ENCODE measurements around the gene OR11L1.

Gene OR11L1

GRCh38 chr1:247841796-247842195 is at the start of gene OR11L1:
OR11L1 (minus strand) TSS chr1:247841896; CDS start chr1:247841896, 0 bp downstream.
- no peak for DNase-seq

GRCh38 chr1:247884797-247885413 is 43.2 kb upstream of the OR11L1 start:
- DNase-seq, result no peak

GRCh38 chr1:247883346-247883745 is 41.6 kb upstream of the OR11L1 start:
- DNase-seq, result no peak

- no peak for DNase-seq
These were observed 23.7 kb upstream of the OR11L1 start for GRCh38 chr1:247865416-247865815.

GRCh38 chr1:247864644-247865043 is 22.9 kb upstream of the OR11L1 start:
- no peak for DNase-seq

GRCh38 chr1:247862756-247863155 is 21.1 kb upstream of the OR11L1 start:
- DNase-seq, result no peak

- no peak for DNase-seq
These were observed 16.4 kb upstream of the OR11L1 start for GRCh38 chr1:247857985-247858619.

- DNase-seq, result peak; percentile 42 to 62
These were observed 15.6 kb upstream of the OR11L1 start, which contains the start of gene TRIM58 for GRCh38 chr1:247857069-247857984. TRIM58 (plus strand) TSS chr1:247857187; CDS start chr1:247857247, 60 bp downstream.

GRCh38 chr1:247855911-247856310 is 14.2 kb upstream of the OR11L1 start:
- no peak for DNase-seq

GRCh38 chr1:247854899-247855545 is 13.3 kb upstream of the OR11L1 start:
- no peak for DNase-seq

GRCh38 chr1:247849616-247850015 is 7.9 kb upstream of the OR11L1 start:
- DNase-seq, result no peak

GRCh38 chr1:247848346-247848745 is 6.7 kb upstream of the OR11L1 start:
- no peak for DNase-seq

GRCh38 chr1:247845693-247846017 is 4.0 kb upstream of the OR11L1 start:
- no peak for DNase-seq

- DNase-seq, result no peak
These were observed 3.5 kb upstream of the OR11L1 start for GRCh38 chr1:247845011-247845692.

- DNase-seq, result no peak
These were observed 1.7 kb upstream of the OR11L1 start for GRCh38 chr1:247843411-247843810.

- DNase-seq, result no peak
These were observed 878 bp downstream of the OR11L1 start for GRCh38 chr1:247840818-247841217.

- DNase-seq, result no peak
These were observed 8.1 kb downstream of the OR11L1 start for GRCh38 chr1:247833601-247834000.

- no peak for DNase-seq
These were observed 12.0 kb downstream of the OR11L1 start for GRCh38 chr1:247829656-247830055.

- no peak for DNase-seq
These were observed 16.3 kb downstream of the OR11L1 start for GRCh38 chr1:247825362-247825761.

GRCh38 chr1:247824023-247824422 is 17.7 kb downstream of the OR11L1 start, which contains the start of gene OR14A16:
OR14A16 (minus strand) TSS chr1:247824119; CDS start chr1:247815729, 8,390 bp downstream.
- DNase-seq, result no peak

- no peak for DNase-seq
These were observed 19.6 kb downstream of the OR11L1 start for GRCh38 chr1:247822060-247822459.

- DNase-seq, result no peak
These were observed 29.1 kb downstream of the OR11L1 start for GRCh38 chr1:247812637-247813036.
